Cerebellar nuclear complex (tissue), 1 donor: ENCODE results near the gene RFTN1.

ENCODE experiments used
- DNase-seq, 2 experiments: peaks; one replicate each; lab custom pipeline; 2025; lab: John Stamatoyannopoulos, UW

Gene RFTN1

GRCh38 chr3:16432714-16433113 lies 80.8 kb downstream of the RFTN1 start:
- no peak for DNase-seq

DNA sequence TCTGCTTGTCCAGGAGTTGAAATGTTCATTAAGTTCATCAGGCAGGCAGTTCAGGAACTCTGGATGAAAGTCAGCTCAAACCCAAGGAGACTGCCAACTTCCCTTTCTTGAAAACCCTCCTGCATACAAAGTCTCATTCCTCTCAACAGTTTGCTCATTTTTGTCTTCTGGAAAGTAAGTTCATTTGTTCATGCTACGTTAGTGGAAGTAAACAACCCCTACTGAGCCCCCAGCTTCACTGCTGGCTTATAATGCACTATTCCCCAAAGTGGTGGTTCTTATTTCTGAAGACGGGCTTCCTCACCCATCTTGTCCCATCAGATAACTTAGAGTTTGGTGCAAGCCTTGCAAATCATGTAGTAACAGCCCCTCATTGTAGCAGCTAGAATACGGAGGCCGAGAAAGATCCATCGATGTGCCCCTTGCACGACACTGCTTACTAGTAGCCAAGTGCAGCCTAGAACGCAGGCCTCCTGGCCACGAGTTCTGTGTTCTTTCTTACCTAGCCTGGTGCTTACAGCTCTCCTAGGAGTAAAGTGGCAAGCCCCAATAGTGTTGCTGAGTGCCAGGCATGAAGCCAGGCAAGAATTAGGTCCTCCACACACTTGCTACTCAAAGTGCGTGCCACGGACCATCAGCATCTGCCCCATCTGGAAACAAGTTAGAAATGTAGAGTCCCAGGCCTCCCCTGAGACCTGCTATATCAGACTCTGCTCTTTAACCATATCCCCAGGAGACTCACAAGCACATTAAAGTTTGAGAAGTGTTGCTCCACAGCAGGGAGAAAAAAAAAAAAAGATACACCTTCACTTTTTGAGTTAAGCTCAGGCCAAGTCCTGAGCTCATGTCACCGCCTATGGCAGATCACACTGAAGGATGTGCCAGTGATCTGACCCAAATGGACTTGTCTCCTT lies 82.5 kb downstream of the RFTN1 start:
- no peak for DNase-seq

DNA sequence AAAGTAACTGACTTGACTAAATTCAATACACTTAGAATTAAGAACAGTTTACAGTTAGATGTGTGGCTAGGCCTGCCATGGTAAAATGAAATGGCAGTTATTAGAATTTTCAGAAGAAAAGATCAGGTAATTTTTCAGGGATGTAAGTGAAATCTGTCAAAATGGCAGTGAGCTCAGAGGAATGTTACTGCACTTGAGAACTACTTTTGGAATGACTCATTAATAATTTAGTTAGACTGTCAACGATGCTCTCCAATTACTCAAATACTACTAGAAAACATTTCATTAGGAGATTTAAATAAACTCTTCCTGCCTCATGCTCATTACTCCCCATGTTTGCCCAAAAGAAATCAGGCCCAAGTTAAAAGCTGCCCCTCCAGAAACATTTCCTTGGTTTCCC lies 84.4 kb downstream of the RFTN1 start:
- DNase-seq, result no peak

DNA sequence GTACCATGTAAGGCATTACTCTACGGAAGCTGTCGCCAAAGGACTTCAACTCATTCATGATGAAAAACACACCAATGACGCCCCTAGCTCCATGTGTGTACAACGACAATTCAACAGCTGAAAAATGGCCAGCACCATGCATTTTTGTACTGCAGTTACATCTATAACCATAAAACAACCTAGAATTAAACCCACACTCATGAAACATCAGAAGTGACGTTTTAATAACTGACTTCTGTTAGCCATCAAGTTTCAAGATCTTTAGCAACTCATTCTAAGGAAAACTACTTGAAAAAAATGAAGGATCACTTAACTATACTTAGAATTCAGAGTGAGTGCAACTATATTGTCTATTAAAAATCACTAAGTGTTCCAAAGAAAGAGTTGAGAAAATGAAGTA lies 84.9 kb downstream of the RFTN1 start:
- DNase-seq, result no peak

DNA sequence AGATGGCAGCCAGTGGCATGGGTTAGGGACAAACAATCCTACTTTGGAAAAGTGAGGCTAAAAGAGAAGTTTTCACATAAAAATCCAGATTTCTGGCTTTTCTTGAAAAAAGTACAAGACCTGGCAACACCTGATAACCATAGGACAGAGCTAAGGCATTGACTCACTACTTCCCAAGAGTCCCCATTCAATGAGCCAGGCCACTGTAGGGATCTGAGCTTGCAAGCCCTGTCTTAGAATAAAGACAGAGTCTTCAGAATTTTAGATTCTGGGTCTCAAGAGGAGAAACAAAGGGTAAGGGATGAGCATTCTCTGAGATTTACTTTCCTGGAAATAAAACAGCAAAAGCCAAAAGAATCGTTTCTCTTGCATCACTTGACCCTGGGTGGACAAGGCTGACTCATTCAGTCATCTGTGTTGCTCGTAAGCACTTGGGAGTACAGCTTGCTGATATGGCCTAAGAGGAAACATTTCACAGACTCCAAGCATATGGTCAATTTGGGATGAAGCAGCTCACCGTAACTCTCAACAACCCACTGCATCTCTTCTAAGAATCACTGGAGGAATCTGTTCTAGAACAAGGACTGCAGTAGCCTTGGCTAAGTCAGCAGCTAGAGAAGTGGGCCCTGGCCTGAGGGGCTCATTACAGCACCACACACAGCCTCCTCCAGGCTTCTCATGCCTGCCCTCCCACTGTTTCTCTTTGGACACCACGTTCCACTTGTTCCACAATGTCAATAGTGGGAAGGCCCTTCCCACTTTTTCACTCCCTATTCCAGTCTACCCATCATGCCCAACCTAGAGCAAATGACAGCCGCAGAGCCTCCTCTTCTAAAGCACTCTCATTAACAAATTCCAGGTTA lies 86.2 kb downstream of the RFTN1 start:
- no peak for DNase-seq

DNA sequence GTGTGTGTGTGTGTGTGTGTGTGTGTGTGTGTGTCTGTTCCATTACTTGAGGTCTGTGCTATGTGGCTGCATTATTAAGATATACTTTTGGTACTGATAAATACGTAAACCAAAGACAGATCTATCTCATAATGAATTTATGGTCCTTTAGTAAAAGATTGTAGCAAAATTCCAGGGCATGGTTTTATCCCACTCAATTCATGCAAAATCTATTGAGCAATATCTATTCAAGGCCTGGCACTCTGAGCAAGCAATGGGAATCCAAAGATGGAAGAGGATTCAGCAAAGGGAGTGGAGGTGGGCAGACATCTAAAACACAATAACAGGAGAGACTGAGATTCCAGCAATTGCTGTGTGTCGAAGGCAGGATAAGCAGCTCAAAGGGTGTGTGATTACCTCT lies 86.8 kb downstream of the RFTN1 start:
- no peak for DNase-seq

GRCh38 chr3:16426029-16426400 lies 87.5 kb downstream of the RFTN1 start:
- DNase-seq, result no peak

DNA sequence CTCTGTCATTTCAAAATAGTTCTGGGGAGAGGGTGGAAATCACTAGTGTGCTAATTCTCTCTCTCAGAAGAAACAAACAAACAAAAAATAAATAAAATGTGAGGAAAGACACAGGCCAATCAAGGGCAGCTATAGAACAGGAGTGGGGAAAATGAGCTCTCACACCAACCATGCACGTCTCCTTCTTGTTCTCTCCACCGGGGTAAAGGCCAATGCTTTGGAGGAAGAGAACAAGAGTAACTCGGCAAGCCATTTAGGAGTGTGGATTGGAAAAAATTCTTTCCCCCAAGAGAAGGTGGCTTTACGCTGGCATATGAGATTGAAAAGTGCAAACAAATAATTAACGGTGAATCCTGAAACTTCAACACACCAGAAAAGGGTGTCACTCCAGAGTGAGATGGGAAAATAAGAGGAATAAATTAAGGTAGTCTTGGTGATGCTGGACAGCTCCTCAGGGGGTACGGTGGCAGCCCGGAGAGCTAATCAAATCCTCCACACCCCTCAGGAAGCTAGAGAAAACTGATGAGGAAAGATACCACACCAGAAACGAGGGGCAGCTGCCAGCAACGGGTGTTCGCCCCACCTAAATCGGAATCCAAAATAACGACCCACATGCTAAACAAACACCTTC lies 88.0 kb downstream of the RFTN1 start:
- no peak for DNase-seq

GRCh38 chr3:16423947-16424673 lies 89.4 kb downstream of the RFTN1 start:
- DNase-seq, result no peak

- no peak for DNase-seq
These were observed 90.2 kb downstream of the RFTN1 start for GRCh38 chr3:16423298-16423697.

- DNase-seq, result no peak
These were observed 93.8 kb downstream of the RFTN1 start for GRCh38 chr3:16419640-16420241.

DNA sequence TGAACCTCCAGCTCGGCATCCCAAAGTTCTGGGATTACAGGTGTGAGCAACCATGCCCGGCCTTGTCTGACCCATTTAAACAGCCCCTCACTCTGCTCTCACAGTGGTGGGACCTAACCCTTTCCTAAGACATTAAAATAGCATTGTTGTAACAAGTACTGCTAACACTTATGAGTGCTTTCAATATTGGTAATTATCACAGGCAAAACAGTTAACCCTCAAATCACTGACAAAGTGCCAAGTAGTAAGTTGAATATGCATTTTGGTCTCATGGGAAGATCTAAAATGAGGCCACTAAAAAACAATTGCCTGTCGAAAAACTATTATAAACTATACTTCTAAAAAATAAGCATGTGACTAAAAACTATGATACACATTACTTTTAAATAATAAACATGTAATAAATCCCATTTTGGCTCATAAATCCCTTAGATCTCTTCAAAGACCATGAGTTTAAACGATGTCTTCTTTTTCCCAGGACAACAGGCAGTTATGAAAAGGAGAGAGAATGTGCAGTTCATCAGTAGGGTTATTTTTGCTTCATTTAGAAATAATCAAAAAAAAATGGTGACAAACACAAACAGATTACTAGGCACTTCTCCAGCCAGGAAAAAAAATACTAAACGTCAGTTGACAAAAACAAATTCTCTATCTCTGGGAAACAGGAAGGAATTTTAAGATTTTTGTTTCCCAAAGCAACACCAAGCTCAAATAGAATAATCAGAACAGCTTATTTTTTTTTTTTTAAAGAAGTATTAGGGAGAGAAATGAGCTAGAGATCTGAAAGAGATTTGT lies 95.4 kb downstream of the RFTN1 start:
- no peak for DNase-seq

GRCh38 chr3:16415911-16416476 lies 97.5 kb downstream of the RFTN1 start:
- DNase-seq, result no peak

GRCh38 chr3:16413321-16413720 lies 100.2 kb downstream of the RFTN1 start:
- DNase-seq, result no peak

DNA sequence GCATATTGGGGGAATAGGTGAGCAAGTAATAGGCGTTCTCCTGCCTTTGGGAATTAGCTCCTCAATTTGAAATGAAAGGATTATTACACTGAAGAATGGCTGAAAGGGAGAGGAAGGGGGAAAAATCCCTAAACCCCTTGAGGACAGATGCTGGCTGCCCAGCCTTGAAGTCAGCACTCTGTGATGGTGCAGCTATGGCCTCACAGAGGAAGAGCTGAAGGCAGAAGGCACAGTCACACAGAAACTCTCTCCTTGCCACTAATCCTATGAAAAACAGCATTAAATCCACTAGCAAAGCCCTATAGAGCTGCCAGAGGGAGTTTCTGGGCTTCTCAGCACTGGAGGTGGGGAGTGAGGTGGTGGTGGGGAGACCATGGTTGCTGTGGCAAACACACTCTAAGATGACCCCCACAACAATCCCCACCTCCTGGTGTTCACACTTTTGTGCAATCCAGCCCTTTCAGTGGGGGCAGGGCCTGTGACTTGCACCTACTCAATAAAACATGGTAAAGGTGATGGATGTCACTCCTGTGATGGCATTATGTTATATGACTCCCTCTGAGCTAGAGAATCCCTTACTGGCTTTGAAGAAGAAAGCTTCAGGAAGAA lies 101.2 kb downstream of the RFTN1 start:
- DNase-seq, result no peak

- DNase-seq, result no peak
These were observed 102.1 kb downstream of the RFTN1 start for GRCh38 chr3:16411441-16411840.

GRCh38 chr3:16410659-16411058 lies 102.8 kb downstream of the RFTN1 start:
- DNase-seq, result no peak

DNA sequence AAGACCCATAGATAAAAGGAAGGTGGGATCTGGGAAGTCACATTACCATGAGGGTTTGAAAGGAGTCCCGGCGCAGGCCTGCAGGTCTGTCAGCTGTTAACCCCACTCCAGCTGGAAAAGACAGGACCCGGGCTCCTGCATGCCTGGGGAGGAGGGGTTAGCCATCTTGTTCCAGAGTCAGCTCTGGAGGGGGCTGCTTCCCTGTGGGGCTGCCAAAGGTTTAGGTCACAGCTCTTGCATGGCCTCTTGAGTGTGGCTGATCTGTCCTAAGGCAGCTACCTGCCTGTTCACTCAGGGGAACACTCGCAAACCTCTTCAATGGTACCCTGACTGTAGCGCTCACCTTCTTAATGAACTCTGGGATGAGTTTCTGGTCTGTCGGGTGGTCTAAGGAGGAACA lies 104.5 kb downstream of the RFTN1 start:
- DNase-seq, result no peak

DNA sequence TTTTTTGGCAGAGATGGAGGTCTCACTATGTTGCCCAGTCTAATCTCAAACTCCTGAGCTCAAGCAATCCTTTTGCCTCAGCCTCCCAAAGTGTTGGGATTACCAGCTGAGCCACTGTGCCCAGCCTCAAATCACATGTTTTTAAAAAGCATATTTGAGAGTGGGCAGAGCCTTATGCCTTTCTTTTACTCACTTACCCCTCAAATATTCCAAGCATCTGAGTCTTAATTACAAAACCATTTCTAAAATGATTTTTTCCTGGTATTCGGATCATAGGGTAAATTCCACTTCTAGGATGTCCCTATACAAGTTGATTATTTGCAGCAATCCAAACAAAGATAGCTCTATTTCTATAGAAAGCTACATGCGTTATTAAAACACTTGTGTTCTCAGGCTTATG lies 106.1 kb downstream of the RFTN1 start:
- DNase-seq, result no peak

DNA sequence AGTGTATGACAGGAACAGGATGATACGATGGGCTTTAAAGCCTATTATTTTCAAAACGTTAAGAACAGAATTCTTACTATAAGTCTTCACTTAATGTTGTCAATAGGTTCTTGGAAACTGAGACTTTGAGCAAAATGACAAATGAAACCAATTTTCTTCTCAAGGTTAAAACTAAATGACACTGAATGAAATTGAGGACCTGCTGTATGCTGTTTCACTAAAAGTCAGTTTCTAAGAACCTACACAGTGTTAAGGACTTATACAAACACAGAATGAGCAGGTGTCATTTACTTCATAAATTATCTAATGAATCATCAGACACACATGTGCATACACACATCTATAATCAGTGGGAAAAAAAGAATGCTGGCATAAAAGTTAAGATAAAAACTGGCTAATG lies 106.9 kb downstream of the RFTN1 start:
- DNase-seq, result no peak
